Fibroblast of skin of right quadriceps (primary cell): ENCODE measurements around the gene SATB1.
"Not testable (repeated sequence)": the region's sequence is repeated elsewhere in the genome, so short reads cannot be mapped to it uniquely, and the experiment has no call there.

ENCODE experiments used
- DNase-seq: peaks from one replicate; pipeline ENCODE4 v3.0.0-alpha.2; 2013

Gene SATB1

DNA sequence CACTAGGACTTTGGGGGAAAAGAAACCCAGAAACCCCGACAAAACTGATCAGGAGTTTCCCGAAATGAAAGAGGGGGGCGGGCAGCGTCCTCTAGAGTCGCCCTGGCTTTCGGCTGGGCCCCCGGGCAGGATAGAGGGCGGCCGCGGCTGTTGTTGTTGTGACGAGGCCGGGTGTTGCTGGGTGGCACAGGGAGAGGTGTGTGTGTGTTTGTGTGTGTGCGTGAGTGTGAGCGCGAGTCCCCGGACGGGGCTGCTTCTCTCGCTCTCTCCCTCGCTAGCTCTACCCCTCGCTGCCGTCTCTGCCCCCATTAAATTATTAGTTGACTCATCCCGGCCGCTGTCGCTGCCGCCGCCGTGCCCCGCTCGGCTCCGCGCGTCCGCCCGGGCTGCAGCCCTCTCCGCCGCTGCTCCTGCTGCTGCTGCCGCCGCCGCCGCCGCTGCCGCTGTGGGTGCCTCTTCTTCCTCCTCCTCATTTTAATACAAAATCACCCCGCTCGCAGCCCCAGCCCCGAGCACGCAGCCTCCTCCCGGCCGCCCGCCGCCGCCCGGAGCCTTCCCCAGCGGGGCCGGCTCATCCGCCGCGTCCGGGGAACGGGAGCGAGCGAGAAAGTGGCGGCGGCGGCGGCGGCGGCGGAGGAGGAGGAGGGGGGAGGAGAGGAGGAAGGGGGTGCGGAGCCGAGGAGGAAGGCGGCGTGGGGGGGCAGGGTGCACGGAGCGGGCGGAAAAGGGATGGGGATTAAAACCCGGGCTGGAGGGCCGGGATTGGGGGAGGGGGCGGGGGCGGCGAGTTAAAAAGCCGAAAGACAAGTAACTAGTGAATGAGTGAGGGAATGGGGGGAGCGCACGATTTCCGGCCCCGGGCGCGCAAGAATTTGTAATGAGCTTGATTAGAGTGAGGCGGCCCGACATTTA is at the start of gene SATB1:
SATB1 (minus strand) TSS at position 611 of the 912 bp plus-strand sequence. CDS start 4,372 bp downstream, outside the sequence.
- peak; percentile 55 for DNase-seq

DNA sequence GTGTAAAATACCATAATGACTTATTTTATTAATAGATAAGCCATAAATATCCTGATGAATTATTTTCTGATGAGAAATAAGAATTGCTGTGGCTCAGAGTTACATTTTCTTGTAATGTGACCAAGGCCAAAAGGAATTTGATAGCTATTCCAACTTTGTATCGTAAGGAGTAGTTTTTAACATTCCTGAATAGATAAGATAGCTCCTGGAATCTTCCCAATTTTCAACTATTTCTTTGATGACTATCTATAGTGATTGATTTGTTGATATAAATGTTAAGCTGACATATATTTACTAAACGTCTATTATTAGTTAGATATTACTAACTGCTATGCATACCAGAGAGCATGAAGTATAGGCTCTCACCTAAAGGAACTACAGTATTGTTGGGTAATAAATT is 49.1 kb upstream of the SATB1 start:
- no peak for DNase-seq

DNA sequence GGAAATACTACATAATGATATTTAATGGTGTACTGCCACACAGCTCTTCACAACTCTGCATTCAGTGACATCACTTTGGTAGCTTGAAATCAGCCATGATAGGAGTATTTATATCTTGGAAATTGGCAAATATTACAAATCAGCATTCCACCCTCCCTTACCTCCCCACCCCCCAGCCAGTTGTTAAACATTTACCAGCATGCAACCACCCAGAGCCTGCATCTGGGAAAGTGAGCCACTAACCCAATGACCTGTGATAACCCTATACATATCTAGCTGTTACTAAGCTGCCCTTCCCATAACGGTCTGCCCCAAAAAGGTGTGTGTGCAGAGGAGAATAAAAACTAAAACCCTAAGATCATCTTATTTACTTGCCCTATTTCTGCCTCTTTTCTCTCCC is 44.6 kb upstream of the SATB1 start:
- no peak for DNase-seq

DNA sequence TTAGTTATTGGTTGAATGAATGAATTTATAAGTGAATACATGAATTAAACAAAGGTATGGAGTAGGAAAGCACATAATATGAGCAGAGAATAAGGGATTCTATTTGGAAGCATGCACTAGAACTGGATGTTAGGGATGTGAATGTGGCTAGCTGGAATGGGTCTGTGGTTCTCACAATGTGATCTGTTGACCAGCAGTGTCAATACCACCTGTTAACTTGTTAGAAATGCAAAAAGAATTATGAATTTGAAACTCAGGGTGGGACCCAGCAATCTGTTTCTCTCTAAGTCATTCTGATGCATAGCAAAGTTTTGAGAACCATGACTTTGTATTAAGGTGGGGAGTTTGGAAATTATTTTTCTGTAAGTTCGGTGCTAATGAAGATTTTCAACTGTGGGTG is 41.0 kb upstream of the SATB1 start:
- DNase-seq = no peak

DNA sequence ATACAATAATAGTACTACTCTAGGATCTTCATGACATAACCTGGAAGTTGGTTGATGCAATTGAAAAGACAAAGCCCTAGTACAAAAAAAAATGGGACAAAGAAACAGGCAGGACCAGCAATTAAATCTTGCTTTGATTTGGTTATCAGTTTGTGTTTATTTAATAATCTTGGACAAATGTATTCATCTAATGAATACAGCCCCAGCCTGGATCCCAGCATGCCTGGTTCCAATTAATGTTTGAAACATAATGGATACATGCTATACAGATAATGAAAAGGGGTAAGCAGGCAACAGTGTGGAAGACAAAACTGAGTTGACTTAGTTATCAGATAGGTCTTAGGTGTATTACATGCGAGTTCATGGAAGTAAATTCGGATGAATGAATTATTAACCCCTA is 29.6 kb upstream of the SATB1 start:
- no peak for DNase-seq

DNA sequence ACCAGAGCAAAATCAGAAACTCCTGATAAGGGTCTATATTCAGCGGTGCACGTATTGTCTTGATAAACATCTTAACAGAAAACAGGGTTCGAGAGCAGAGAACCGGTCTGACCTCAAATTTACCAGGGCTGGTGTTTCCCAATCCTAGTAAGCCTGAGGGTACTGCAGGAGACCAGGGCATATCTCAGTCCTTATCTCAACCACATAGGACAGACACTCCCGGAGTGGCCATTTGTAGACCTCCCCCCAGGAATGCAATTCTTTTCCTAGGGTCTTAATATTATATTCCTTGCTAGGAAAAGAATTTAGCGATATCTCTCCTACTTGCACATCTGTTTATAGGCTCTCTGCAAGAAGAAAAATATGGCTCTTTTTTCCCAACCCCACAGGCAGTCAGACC is 24.5 kb upstream of the SATB1 start:
- DNase-seq = not testable (repeated sequence)

DNA sequence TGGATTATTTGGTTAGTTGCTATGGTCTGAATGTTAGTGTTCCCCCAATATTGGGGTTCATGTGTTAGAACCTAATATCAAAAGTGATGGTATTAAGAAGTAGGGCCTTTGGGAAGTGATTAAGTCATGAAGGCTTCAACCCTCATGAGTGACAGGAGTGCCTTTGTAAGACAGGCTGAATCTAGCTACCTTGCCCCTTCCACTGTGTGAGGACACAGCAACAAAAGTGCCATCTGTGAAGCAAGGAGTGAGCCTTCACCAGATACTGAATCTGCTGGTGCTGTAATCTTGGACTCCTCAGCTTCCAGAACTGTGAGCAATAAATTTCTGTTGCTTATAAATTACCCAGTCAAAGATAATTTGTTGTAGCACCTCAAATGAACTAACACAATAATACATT is 22.6 kb upstream of the SATB1 start:
- no peak for DNase-seq

DNA sequence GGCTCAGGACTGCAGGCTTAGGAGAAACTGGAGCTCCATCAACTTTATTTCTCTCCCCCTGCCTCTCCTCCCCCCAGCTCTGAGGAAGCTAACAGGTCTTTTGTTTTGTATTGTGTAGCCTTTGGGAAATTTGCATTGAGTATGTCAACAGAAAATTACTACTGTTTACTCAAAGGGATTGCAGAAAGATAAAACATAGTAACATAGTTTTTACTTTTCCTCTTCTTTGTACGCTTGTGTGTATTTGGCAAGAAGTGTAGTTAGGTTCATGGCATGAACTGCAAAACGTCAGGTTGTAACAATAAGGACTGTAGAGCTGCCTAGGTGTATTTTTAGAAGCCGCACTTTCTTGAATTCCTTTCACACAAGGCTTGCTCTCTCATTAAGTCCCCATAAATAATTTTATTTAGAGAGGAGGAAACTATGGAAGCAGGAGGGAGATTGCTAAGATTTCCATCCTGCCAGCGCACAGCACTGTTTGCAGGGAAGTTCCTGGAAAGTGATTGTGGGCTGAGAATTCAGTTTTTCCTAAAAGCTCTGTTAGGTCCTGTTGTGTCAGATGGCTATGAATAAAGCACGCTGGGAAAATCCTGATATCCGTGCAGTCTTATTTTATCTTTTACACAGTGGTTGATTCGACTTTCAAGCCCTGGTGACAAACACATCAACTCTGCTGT is 21.1 kb upstream of the SATB1 start:
- no peak for DNase-seq

DNA sequence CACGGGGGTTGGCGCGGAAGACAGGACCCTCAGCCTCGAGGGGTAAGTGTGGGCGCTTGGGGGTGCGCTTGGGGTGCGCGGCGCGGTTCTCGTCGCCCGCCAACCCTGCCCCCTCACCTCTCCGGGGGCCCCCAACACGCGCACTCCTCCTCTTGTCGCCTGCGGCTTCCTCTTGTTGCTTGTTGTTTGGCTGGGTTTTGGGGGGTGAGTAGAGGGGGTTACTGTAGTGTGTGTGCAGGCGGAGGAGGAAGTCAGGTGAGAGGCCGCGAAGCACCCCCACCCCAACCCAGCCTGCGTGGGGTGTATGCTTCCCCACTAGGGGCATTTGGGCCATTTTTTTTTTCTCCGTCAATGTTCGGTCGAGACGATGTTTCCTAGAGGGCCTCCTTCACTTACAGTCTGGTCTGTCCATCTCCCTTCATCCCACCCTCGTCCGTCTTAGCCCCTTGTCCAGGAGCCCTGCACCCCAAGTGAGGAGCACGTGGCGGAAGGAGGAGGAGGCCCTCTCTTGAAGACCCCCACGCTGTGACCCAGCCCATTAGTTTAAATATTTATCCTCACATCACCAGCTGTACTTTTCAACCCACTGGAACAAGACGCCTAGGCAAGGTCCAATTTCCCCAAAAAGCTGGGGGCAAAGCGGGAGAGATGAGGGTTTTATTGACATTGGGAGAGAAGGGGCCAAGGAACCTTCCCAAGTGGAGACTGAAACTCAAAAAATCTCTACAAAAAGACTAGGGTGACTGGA is 20.4 kb upstream of the SATB1 start:
- no peak for DNase-seq

DNA sequence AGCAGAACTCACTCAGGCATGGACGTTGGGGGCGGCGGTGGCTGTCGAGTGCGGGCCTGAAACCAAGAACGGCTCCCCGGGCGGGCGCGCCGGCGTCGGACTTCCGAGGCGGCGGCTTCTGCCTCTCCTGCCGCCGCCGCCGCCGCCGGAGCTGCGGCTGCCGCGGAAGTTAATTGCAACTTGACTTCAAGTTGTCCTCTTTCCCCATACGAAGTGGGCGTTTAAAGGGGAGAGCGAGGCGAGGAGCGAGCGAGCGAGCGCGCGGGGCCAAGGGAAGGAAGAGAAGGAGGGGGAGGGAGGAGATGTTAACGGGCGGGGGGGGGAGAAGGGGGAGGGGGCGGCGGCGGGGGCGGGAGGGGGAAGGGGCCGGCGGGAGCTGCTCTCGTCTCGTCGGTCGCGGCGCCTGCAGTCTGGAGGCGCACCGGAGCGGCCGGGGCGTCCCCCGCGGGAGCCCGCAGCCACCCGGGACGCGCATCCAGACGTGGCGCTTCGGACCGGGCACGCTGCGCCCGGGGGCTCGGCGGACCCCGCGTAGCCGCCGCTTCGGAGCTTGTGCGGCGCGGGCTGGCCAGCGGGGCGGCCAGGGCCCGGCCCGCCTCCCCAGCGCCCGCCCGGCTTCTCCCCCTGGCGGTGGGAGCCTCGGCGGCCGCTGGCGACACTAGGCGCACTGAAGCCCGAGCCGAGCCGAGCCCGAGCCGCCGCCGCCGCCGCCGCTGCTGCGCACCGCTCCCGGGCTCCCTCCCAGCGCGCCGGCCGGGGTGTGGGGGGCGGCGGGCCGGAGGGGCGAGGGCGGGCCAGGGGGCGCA is 19.7 kb upstream of the SATB1 start:
- DNase-seq = peak; percentile 59

DNA sequence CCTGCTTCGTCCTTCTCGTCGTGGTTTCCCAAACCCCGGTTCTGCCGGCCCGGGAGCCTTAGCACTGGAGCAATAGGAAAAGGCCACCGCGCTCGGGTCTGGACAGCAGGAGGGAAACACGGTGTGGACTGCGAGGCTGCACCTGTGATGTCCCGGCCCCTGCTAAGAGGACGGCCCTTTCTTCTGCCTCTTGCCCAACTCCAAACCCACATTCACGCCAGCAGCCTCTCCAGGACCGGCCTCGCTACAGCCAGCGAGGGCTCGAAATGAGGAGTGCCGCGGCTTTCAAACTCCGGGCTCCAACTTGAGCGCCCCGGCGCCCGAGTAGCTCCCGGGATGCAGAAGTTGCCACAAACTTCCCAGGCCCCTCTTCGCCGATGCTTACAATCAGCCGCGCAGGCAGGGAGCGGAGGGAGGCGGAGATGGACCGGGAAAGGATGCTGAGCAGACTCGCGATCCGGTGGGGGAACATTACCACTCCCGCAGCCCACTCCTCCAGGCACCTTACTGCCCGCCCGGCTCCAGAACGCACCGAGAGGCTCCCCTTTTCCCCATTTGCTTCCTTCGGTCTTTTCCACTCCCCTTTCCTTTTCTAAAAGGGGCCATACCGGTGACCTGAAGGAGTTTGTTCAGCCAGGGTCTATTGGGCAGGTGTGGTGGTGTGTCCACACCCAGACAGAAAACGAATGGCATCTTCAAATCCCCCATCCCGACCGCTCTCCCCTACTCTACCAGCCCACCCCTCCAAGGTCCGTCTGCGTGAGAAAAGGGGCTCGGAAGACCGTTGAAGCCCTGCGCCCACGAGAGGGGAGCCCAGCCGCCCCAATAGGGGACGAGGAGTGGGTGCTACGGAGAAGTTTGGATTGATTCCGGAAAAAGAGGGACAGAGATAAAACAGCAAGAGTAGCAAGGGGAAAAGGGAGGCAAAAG is 18.8 kb upstream of the SATB1 start:
- no peak for DNase-seq

DNA sequence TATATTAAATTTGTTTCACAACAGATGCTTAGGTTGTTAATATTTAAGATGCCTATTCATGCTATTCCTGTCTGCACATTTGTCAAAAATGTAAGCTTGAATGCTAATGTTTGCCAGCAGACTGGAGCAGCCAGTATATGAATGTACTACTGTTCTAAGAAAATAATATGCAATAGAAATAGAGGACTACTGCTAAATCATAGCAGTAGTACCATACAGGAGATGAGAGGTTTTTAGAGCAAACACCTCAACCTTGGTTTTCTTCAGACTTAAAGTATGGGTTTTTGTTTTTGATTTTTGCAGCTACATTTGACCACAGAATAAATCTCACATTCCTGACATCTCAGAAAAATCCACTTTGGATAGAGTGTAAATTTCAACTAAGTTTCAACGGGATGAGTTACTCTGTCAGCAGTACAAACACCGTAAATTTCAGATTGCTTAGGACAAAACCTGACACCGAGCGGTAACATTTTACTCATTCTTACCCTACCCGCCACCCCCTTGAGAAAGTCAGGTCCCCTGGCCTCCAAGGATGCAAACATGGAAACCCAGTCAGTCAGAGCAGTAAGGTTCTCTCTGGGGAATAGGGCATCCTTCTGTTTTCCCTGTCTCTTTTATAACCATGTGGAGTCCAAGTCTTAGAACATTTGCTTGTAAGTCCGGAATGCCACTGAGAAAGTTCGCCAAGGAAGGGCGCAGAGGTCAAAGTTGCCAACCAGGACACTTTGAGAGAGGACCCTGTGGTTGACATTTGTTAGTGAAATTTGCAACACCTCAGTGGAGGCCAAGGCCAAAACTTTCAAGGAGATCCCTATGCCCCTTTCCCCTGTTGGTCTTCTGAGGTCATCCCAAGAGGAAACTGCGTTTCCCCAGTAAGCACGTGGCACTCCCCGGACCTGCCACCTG is 17.9 kb upstream of the SATB1 start:
- no peak for DNase-seq

DNA sequence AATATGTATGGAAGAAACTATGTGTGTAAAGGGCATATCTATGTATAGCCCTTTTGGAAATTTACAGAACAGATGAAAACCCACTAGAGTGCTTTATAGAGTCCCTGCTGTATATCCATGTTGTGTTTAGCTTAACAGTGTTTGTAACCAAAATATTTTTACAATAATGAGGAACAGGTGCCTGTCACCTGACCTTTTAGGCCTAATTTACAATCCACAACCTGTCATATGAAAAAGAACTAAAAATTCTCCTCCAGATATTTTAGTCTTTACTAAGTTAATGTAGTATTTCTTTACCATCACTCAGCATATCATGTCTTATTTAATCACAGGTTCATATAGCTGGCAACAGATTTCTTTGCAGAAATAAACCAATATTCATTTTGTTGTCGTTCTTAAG is 16.4 kb upstream of the SATB1 start:
- DNase-seq = no peak

DNA sequence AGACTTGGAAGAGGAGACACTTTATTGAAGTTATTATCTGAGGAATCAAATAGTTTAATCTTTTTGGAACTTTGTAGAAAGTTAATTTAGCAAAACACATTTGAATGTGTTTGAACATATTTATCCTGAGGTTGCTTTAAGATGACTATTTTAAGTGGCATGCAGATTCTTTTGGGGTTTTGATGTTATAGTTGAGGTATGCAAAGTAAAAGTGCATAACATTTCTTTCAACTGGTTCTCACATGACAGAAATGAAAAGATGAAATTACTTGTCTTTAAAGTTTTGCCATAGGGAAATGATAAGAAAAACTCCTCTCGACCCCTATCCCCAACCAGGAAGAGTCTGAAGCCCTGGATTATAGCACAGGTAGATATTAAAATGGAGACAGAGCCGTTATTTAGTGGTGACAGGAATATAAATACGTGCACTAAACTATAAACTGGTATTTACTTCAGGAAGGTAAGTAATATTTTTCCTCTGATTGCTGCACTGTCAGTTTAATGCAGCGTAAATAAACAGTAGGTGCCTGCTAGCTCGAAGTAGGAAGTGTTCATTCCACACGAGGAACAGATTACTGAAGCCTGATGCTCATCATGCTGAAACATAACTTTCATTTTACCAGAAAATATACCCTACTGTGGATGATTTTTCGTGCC is 15.1 kb upstream of the SATB1 start:
- peak; percentile 40 for DNase-seq

DNA sequence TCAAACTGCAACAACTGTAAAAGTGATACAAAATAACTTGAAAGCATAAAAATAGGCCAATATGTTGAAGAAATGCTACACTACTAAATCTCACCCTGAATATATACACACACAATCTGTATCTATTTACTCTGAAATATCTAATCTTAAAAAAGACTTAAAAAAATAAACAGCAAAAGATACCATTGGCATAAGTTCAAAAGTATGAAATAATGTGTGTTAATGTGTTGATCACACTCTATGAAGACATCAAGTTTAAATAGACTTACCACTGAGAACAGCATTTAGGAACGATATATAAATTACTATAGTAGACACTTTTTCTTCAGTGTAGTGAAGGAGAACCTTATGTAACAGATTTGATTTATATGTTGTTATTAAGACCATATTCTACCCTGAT is 14.1 kb upstream of the SATB1 start:
- DNase-seq = no peak

DNA sequence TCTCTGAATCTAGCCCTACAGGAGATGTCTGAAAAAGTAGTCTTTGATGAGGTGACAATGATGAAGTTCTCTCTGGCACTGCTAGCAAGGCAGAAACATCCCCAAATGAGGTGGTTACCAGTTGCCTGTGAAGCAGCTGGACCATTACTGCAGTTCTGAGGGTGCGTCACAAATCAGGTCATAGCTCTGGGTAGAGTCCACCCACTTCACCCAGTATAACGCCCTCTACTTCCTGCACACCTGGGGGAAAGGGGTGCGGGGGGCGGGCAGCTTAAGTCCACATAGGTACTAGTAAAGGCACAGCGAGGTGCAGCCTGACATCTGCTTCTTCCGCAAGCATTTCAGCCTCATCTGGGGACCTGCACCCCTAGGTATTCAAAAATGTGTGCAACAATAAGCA is 13.4 kb upstream of the SATB1 start:
- DNase-seq = no peak

DNA sequence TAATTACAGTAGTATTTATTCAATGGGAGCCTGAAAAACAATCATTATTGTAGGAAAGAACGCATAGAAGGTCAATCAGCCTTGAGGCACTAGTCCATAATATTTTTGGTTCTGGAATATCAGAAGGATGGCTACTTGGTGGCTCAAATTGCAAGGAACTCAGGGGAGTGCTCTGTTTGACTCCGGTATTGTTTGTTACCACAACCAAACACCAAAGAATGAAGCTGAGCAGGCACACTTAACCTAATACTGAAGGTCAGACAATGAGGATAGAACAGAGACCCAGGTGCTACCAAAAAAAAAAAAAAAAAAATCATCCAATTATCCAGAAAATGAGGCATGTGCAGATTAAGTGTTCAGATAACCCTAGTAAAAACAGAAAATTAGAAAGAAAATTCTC is 11.1 kb upstream of the SATB1 start:
- no peak for DNase-seq

DNA sequence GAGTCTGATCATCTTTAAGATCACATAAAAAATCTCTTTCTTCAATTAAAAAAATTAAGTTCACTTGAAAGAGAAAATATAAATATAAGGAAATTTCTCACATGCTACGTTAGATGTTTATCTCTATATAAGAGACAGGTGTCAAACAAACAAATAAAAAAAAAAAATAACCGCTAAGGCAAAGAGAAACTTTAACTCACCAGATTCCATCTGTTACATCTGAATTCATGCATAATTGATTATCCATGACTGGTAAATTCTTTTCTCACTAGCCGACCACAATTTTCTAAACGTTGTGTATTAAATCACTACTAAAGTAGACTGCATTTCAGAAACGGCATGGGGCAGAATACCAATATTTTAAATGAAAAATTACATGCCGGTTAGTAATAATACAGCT is 9.6 kb upstream of the SATB1 start:
- no peak for DNase-seq

DNA sequence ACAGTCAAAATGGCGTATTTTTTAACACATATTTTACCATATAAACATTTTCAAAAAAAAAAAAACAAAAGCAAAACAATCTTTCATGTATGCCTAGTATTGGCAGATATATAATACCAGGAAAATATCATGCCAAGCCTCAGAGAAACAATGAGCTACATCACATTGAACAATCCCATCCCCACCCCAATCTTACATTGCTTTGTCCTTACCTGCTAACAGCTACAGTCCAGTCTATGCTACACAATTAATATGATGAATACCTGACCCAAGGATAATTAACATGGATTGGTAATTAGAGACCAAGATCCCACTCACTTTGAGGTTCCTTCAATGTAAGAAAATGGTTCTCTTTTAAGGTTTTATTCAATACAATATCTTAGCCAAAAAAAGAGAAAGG is 7.6 kb upstream of the SATB1 start:
- DNase-seq = no peak

DNA sequence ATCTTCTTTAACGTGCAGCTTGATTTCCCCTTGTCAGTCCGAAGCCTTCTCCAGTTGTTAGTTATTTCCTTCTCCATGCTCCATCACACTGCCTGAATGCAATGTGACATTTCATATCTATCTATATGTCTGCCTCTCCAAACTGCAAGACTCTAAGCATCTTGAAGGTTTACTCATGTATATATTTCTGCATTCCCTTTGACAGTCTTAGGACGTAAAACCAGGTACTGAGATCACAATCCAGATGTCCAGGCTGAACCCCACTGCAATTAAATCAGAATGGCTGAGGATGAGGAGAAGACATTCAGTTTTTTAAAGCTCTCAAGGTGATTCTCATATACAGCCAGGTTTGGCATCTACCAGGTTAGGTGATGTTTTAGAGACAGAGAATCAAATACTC is 6.1 kb upstream of the SATB1 start:
- no peak for DNase-seq
